Panc1 (cell line): ENCODE results near the gene FMO1. TPM values are rescaled to one million over a fixed set of nuclear protein-coding genes. Genes with fewer than 3 reads are reported as not detected.
"Not testable (repeated sequence)": the region's sequence is repeated elsewhere in the genome, so short reads cannot be mapped to it uniquely, and the experiment has no call there.

ENCODE experiments used
- ATAC-seq: fragments of 200-7000 bp; cut with Tn5 transposase; 2 replicates; pipeline ENCODE4 v1.9.1; 2020; ENCODE audit warnings: mild to moderate bottlenecking, moderate library complexity
- BruUV-seq: library from RNA; stranded (reverse); fragments of 400-500 nt; replicated peaks from 2 replicates; lab custom pipeline; 2021; lab: Mats Ljungman, UMichigan
- CTCF ChIA-PET: fragments of 300-600 bp; sonication (Branson Sonifier 250); formaldehyde crosslinking; loops from one replicate; lab custom pipeline; 2022; ENCODE audit warnings: antibody characterized with exemption; lab: Charles Lee
- POLR2A ChIA-PET: fragments of 300-600 bp; sonication (Branson Sonifier 250); formaldehyde crosslinking; loops from one replicate; lab custom pipeline; 2022; ENCODE audit warnings: antibody characterized with exemption; lab: Charles Lee
- DNase-seq: peaks from one replicate; pipeline ENCODE4 v3.0.0-alpha.2; 2010; ENCODE audit warnings: low read depth, low spot score
- H3K27ac ChIP-seq: 2 replicates; pipeline ENCODE4 v1.5.1; 2011; ENCODE audit warnings: mild to moderate bottlenecking, low read length, inconsistent platforms
- H3K27me3 ChIP-seq: fragments of 200-500 bp; sonication (Bioruptor generic); 2 replicates; pipeline ENCODE4 v1.6.0; 2014; ENCODE audit warnings: low read length, inconsistent platforms; ENCODE audit not compliant: control insufficient read depth, insufficient read depth
- H3K36me3 ChIP-seq: fragments of 200-500 bp; sonication (Bioruptor generic); 2 replicates; pipeline ENCODE4 v1.5.1; 2014; ENCODE audit warnings: inconsistent platforms, mild to moderate bottlenecking, low read length, moderate library complexity; ENCODE audit not compliant: control insufficient read depth, insufficient read depth
- H3K4me1 ChIP-seq: 2 replicates; pipeline ENCODE4 v1.5.1; 2011; ENCODE audit warnings: inconsistent platforms, mild to moderate bottlenecking, low read length, moderate library complexity; ENCODE audit not compliant: control insufficient read depth, insufficient read depth
- H3K4me3 ChIP-seq, 2 experiments: 2 replicates each; pipeline ENCODE4 v1.5.1; 2011 to 2012; ENCODE audit warnings: low read depth in 2 of 2, low read length in 2 of 2, mild to moderate bottlenecking in 2 of 2, inconsistent platforms in 1 of 2, moderate library complexity in 1 of 2
- H3K9me3 ChIP-seq: fragments of 200-500 bp; sonication (Bioruptor generic); 2 replicates; pipeline ENCODE4 v1.5.1; 2014; ENCODE audit warnings: low read depth, mild to moderate bottlenecking, inconsistent platforms, low read length, moderate library complexity; ENCODE audit not compliant: control insufficient read depth, insufficient read depth
- POLR2AphosphoS5 ChIP-seq: IDR thresholded peaks from 2 replicates; pipeline ENCODE4 v1.6.1; 2012; ENCODE audit warnings: mild to moderate bottlenecking, low read depth, low read length, moderate library complexity
- REST ChIP-seq, 2 experiments: IDR thresholded peaks; 2 replicates each; pipeline ENCODE4 v1.6.1; 2011 to 2012; ENCODE audit warnings: low read depth in 2 of 2, control low read depth in 1 of 2, low read length in 1 of 2, mild to moderate bottlenecking in 1 of 2, moderate library complexity in 1 of 2; ENCODE audit not compliant: insufficient read depth in 1 of 2
- SIN3A ChIP-seq: IDR thresholded peaks from 2 replicates; pipeline ENCODE4 v1.6.1; 2012; ENCODE audit warnings: low read depth, mild to moderate bottlenecking, low read length, moderate library complexity, borderline replicate concordance; ENCODE audit not compliant: insufficient read depth
- TCF7L2 ChIP-seq: IDR thresholded peaks from 2 replicates; pipeline ENCODE4 v1.6.1; 2011; ENCODE audit warnings: mild to moderate bottlenecking, low read depth, low read length, inconsistent platforms
- in situ Hi-C: cut with HindIII; loops from 2 replicates; pipeline ENCODE4 v1.10.0; 2016; ENCODE audit warnings: low sequenced_read_pairs, low pct_unique_long_range_greater_than_20kb
- intact Hi-C: fragments of 100-400 bp; cut with micrococcal nuclease; formaldehyde crosslinking; loops from one replicate; pipeline ENCODE4 v1.10.0; 2022; ENCODE audit not compliant: unreplicated experiment
- total RNA-seq: library from RNA; stranded (reverse); gene quantifications from one replicate; pipeline ENCODE4 v1.2.1, GENCODE V29; 2021; ENCODE audit not compliant: unreplicated experiment
- TF ChIP-seq, protein P1 (sequence below): fragments of 450-650 bp; IDR thresholded peaks from 2 replicates; pipeline ENCODE4 v1.5.1; 2017; ENCODE audit warnings: mild to moderate bottlenecking

FMO1 gene
- total RNA-seq, 1 experiment from 2014 or later = not detected

GRCh38 chr1:171233183-171233582 lies 15.1 kb upstream of the FMO1 start:
- Histone ChIP-seq H3K9me3 (no peaks in the 10 kb centered on the region), H3K4me3 (no peak overlapping the region), H3K4me1 (no peaks in the 10 kb centered on the region), H3K36me3 (no peaks in the 10 kb centered on the region), H3K27me3 (no peaks in the 10 kb centered on the region), H3K27ac (no peak overlapping the region)
- in situ Hi-C loops (no loop called here), intact Hi-C loops (no loop called here)
- ChIA-PET CTCF (no interaction called here), POLR2A (no interaction called here)
- ATAC-seq (no peak), DNase-seq (no peak)
- no TSS peak for BruUV-seq
- no peak for TF ChIP-seq REST (IDR thresholded peaks at IDR 0.05; ENCODE audit: insufficient read depth in 1 of 2, low read depth in 2 of 2, low read length in 1 of 2)
- TF ChIP-seq SIN3A = no peak
- TF ChIP-seq, protein P1, sequence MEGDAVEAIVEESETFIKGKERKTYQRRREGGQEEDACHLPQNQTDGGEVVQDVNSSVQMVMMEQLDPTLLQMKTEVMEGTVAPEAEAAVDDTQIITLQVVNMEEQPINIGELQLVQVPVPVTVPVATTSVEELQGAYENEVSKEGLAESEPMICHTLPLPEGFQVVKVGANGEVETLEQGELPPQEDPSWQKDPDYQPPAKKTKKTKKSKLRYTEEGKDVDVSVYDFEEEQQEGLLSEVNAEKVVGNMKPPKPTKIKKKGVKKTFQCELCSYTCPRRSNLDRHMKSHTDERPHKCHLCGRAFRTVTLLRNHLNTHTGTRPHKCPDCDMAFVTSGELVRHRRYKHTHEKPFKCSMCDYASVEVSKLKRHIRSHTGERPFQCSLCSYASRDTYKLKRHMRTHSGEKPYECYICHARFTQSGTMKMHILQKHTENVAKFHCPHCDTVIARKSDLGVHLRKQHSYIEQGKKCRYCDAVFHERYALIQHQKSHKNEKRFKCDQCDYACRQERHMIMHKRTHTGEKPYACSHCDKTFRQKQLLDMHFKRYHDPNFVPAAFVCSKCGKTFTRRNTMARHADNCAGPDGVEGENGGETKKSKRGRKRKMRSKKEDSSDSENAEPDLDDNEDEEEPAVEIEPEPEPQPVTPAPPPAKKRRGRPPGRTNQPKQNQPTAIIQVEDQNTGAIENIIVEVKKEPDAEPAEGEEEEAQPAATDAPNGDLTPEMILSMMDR = no peak
- no peak for TF ChIP-seq TCF7L2
- no peak for TF ChIP-seq POLR2AphosphoS5

GRCh38 chr1:171236231-171236630 lies 12.1 kb upstream of the FMO1 start:
- CTCF ChIA-PET, POLR2A ChIA-PET, intact Hi-C loops: not testable (repeated sequence)

GRCh38 chr1:171243878-171244277 lies 4.4 kb upstream of the FMO1 start:
- in situ Hi-C loops = no loop called here
- intact Hi-C loops = loop anchor here (10.0 kb wide), 1 partner anchor 161 kb away; no protein-coding TSS in a partner anchor
- ATAC-seq (no peak), DNase-seq (no peak)
- peaks cover 2% of the 10 kb centered on the region; the same call in 1 of the 2 replicates for H3K27me3 ChIP-seq
- ChIA-PET POLR2A (no interaction called here), CTCF (no interaction called here)
- no peak overlapping the region for H3K27ac ChIP-seq
- no peaks in the 10 kb centered on the region for H3K4me1 ChIP-seq
- no peak overlapping the region for H3K4me3 ChIP-seq
- no TSS peak for BruUV-seq
- no peak for TF ChIP-seq POLR2AphosphoS5
- TF ChIP-seq, protein P1 = no peak
- TF ChIP-seq SIN3A = no peak
- TF ChIP-seq REST (IDR thresholded peaks at IDR 0.05; ENCODE audit: insufficient read depth in 1 of 2, low read depth in 2 of 2, low read length in 1 of 2) = no peak
- TF ChIP-seq TCF7L2 = no peak
- H3K36me3 ChIP-seq = no peaks in the 10 kb centered on the region
- no peaks in the 10 kb centered on the region for H3K9me3 ChIP-seq

More at GRCh38 chr1:171236231-171236630, 12.1 kb upstream of the FMO1 start:
- H3K36me3 ChIP-seq, DNase-seq, H3K27ac ChIP-seq, H3K4me3 ChIP-seq, in situ Hi-C loops, H3K9me3 ChIP-seq, H3K4me1 ChIP-seq, H3K27me3 ChIP-seq, ATAC-seq, BruUV-seq: not testable (repeated sequence)
